HFF-Myc (cell line): ENCODE results near the gene CCDC126.

Source experiments
- DNase-seq: peaks from one replicate; pipeline ENCODE4 v3.0.0-alpha.2; 2011; ENCODE audit warnings: low read depth; ENCODE audit errors: extremely low read depth
- H3K4me3 ChIP-seq: replicated peaks from 2 replicates; pipeline ENCODE4 v1.5.1; 2011; ENCODE audit warnings: low read depth, mild to moderate bottlenecking, control low read depth, low read length
- CTCF ChIP-seq: IDR thresholded peaks from 2 replicates; pipeline ENCODE4 v1.5.1; 2012; ENCODE audit warnings: mild to moderate bottlenecking, low read depth, low read length, control low read depth; ENCODE audit errors: missing control alignments

CCDC126 gene

GRCh38 chr7:23590529-23590928, 6.7 kb upstream of the CCDC126 start:
- H3K4me3 ChIP-seq: no peak overlapping the region
- DNase-seq: no peak
- no peak for TF ChIP-seq CTCF

GRCh38 chr7:23593706-23594105, 3.5 kb upstream of the CCDC126 start:
- TF ChIP-seq CTCF: no peak
- no peak for DNase-seq
- H3K4me3 ChIP-seq: no peak overlapping the region

- no peak for TF ChIP-seq CTCF
- no peak for DNase-seq
- no peak overlapping the region for H3K4me3 ChIP-seq
Measured at GRCh38 chr7:23594879-23595604, 2.1 kb upstream of the CCDC126 start.

GRCh38 chr7:23598296-23598695, 1.1 kb downstream of the CCDC126 start:
- DNase-seq: no peak
- peak overlapping the region; percentile 67 for H3K4me3 ChIP-seq
- TF ChIP-seq CTCF: no peak

- DNase-seq: no peak
- TF ChIP-seq CTCF: no peak
Measured at GRCh38 chr7:23600236-23600635, 3.1 kb downstream of the CCDC126 start.

GRCh38 chr7:23603632-23604295, 6.6 kb downstream of the CCDC126 start:
- no peak overlapping the region for H3K4me3 ChIP-seq
- TF ChIP-seq CTCF: no peak
- DNase-seq: no peak

More at GRCh38 chr7:23600236-23600635, 3.1 kb downstream of the CCDC126 start:
- H3K4me3 ChIP-seq: no peak overlapping the region

GRCh38 chr7:23604296-23604640, 7.1 kb downstream of the CCDC126 start:
- no peak for DNase-seq
- TF ChIP-seq CTCF: no peak
- no peak overlapping the region for H3K4me3 ChIP-seq
